ENCODE results near the gene MOB1A. TPM values are rescaled to one million over a fixed set of nuclear protein-coding genes. Genes with fewer than 3 reads are reported as not detected.

Gene MOB1A
- total RNA-seq, 6 donors from 2014 or later: 23.1 to 143 (median 94.5) TPM

DNA sequence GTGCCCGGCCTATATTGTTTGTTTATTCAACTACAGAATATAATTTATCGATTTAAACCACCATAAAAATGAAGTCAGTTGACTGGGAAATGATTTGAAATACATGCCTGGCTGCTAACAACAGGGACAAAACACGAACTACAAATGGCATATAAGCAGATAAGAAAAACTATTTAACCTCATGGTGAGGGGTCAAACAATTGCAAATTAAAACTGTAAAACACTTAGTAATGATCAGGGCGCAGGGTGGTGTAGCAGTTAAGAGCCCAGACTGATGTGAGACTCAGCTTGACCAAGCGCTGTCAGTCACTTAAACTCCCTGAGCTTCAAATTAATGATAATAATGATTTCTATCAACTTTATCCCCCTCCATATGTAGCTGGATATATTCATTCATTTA, 26.4 kb upstream of the MOB1A start:
- H3K27me3 ChIP-seq: no peaks in the 10 kb centered on the region
- peak overlapping the region in 3 of 4 donors; percentile 68 to 78 (median 72) for H3K27ac ChIP-seq
- H3K9me3 ChIP-seq: no peaks in the 10 kb centered on the region
- H3K4me1 ChIP-seq: peaks cover 17 to 47% (median 24%) of the 10 kb centered on the region in 4 donors
- TF ChIP-seq EP300 (IDR thresholded peaks at IDR 0.05) (no peak), POLR2AphosphoS5 (IDR thresholded peaks at IDR 0.05) (no peak)
- TF ChIP-seq, protein P1, sequence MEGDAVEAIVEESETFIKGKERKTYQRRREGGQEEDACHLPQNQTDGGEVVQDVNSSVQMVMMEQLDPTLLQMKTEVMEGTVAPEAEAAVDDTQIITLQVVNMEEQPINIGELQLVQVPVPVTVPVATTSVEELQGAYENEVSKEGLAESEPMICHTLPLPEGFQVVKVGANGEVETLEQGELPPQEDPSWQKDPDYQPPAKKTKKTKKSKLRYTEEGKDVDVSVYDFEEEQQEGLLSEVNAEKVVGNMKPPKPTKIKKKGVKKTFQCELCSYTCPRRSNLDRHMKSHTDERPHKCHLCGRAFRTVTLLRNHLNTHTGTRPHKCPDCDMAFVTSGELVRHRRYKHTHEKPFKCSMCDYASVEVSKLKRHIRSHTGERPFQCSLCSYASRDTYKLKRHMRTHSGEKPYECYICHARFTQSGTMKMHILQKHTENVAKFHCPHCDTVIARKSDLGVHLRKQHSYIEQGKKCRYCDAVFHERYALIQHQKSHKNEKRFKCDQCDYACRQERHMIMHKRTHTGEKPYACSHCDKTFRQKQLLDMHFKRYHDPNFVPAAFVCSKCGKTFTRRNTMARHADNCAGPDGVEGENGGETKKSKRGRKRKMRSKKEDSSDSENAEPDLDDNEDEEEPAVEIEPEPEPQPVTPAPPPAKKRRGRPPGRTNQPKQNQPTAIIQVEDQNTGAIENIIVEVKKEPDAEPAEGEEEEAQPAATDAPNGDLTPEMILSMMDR (IDR thresholded peaks at IDR 0.05): no peak
- H3K36me3 ChIP-seq: peaks cover 2 to 34% (median 17%) of the 10 kb centered on the region in 4 donors
- ATAC-seq (ENCODE audit: low FRiP score in 2 of 2) (no peak), DNase-seq (no peak)
- H3K4me3 ChIP-seq: no peak overlapping the region
- WGBS, 2 donors: 83 to 90% methylated on average over 5 of the region's 5 CpGs

DNA sequence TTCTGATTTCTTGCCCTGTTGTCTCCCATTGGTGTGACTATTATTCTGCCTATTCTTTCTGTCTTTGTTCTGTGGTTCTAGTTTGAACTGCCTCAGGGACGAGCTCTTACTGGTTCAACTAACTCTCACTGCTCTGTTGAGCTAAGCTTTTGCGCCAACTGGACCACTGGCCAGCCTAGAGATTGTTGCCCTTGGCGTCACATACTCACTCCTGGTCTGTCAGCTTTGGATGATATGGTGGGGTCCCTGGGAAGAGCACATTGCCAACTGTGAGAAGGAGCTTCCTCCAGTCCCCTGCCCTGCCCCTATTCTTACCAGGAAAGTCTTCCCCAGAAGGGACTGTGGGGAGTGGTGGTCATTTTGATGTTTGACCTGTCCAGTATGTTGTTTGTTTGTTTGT, 25.8 kb upstream of the MOB1A start:
- no peak for DNase-seq
- H3K4me3 ChIP-seq: no peak overlapping the region
- TF ChIP-seq EP300 (IDR thresholded peaks at IDR 0.05) (no peak), POLR2A (IDR thresholded peaks at IDR 0.05) (no peak), POLR2AphosphoS5 (IDR thresholded peaks at IDR 0.05) (no peak)
- TF ChIP-seq, protein P1 (IDR thresholded peaks at IDR 0.05): no peak
- H3K27ac ChIP-seq: no peak overlapping the region
- H3K36me3 ChIP-seq: peaks cover 0 to 27% (median 12%) of the 10 kb centered on the region in 4 donors
- ATAC-seq (ENCODE audit: low FRiP score in 2 of 2): no peak
- H3K27me3 ChIP-seq: no peaks in the 10 kb centered on the region
- WGBS, 2 donors: 93 to 98% methylated on average over 3 of the region's 3 CpGs
- H3K9me3 ChIP-seq: no peaks in the 10 kb centered on the region
- H3K4me1 ChIP-seq: peaks cover 20 to 54% (median 28%) of the 10 kb centered on the region in 4 donors

DNA sequence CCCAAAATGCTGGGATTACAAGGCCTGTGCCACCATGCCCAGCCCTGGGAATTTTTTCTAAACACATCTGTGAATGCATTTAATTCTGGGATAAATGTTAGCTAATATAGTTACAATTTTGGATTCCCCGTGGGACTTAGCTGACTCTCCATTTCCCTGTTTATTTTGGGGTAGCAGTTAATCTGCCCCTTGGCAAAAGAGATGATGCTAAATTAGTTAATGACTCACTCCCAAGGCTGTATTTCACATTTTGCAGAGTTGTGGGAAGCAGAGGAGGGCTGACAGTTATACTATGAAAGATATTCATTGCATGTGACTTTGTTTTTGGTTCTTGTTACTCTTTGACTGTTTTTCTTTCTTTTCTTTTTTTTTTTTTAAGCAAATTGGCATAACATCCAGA, 22.9 kb upstream of the MOB1A start:
- Histone ChIP-seq H3K36me3 (peaks cover 0 to 10% (median 1%) of the 10 kb centered on the region in 4 donors), H3K27ac (no peak overlapping the region), H3K4me3 (no peak overlapping the region), H3K4me1 (peaks cover 18 to 65% (median 32%) of the 10 kb centered on the region in 4 donors), H3K27me3 (no peaks in the 10 kb centered on the region), H3K9me3 (no peaks in the 10 kb centered on the region)
- DNase-seq: no peak
- WGBS, 2 donors: 74 to 79% methylated on average over 1 of the region's 1 CpG
- ATAC-seq (ENCODE audit: low FRiP score in 2 of 2): no peak
- TF ChIP-seq POLR2A (IDR thresholded peaks at IDR 0.05) (no peak), POLR2AphosphoS5 (IDR thresholded peaks at IDR 0.05) (no peak)
- TF ChIP-seq, protein P1 (IDR thresholded peaks at IDR 0.05): no peak

DNA sequence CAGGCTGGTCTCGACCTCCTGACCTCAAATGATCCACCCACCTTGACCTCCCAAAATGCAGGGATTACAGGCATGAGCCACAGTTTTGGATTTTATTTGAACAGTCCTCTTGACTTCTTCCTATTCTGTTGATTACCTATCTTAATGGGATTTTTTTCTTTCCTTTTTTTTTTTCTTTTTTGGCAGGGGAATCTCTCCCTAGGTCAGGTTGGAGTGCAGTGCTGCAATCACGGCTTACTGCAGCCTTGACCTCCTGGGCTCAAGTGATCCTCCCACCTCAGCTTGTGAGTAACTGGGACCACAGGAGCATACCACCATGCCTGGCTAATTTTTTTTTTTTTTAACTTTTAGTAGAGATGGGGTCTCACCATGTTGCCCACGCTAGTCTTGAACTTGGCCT, 22.5 kb upstream of the MOB1A start:
- ATAC-seq (ENCODE audit: low FRiP score in 2 of 2): no peak
- DNase-seq: no peak
- Histone ChIP-seq H3K27ac (no peak overlapping the region), H3K27me3 (no peaks in the 10 kb centered on the region), H3K9me3 (no peaks in the 10 kb centered on the region), H3K4me3 (no peak overlapping the region), H3K4me1 (peaks cover 14 to 61% (median 28%) of the 10 kb centered on the region in 4 donors), H3K36me3 (peaks cover 0 to 10% (median 1%) of the 10 kb centered on the region in 4 donors)
- 85 to 89% methylated on average over 3 of the region's 3 CpGs for WGBS, 2 donors
- no peak for TF ChIP-seq EP300 (IDR thresholded peaks at IDR 0.05)
- TF ChIP-seq, protein P1 (IDR thresholded peaks at IDR 0.05): no peak
- TF ChIP-seq POLR2AphosphoS5 (IDR thresholded peaks at IDR 0.05): no peak
- TF ChIP-seq POLR2A (IDR thresholded peaks at IDR 0.05): no peak

DNA sequence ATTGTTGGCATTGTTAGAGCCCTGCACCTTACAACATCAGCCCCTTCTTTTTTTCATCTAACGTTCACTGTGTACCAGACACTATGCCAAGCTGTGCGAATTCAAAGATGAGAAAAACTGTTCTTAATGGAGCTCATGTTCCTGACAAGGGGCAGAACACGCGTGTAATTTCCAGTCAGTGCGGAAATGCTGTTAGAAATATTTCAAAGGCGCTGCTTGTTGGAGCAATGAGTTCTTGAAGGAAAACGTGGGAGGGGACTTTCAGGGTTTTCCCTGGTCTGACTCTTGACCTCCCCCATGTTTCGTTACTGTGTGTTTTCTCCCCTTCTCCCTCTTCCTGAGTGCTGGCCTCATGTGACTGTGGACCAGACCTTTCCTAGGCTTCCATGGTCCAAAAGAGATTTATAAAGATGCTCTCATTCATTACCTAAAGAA, 21.2 kb upstream of the MOB1A start:
- 41 to 47% methylated on average over 8 of the region's 8 CpGs for WGBS, 2 donors
- DNase-seq (no peak), ATAC-seq (ENCODE audit: low FRiP score in 2 of 2) (no peak)
- H3K36me3 ChIP-seq: peaks cover 0 to 10% (median 1%) of the 10 kb centered on the region in 4 donors
- no peak overlapping the region for H3K27ac ChIP-seq
- peaks cover 5 to 51% (median 17%) of the 10 kb centered on the region in 4 donors for H3K4me1 ChIP-seq
- TF ChIP-seq POLR2A (IDR thresholded peaks at IDR 0.05): no peak
- TF ChIP-seq EP300 (IDR thresholded peaks at IDR 0.05): no peak
- TF ChIP-seq POLR2AphosphoS5 (IDR thresholded peaks at IDR 0.05): no peak
- TF ChIP-seq, protein P1 (IDR thresholded peaks at IDR 0.05): no peak
- H3K27me3 ChIP-seq: no peaks in the 10 kb centered on the region
- no peaks in the 10 kb centered on the region for H3K9me3 ChIP-seq
- H3K4me3 ChIP-seq: peak overlapping the region in 3 of 4 donors; percentile 72 to 83 (median 81)

Measured in upper lobe of left lung (tissue), 6 donors.